ENCODE data around the gene MBP. TPM values are rescaled to one million over a fixed set of nuclear protein-coding genes. Genes with fewer than 3 reads are reported as not detected.
A peak's percentile ranks its signal among the peaks of the same experiment; 100 is the strongest.

MBP gene
- total and polyA plus RNA-seq, 3 experiments from 2014 or later: 59.5 to 196 (median 60.0) TPM

- ChIA-PET POLR2A (no interaction called here), CTCF (interaction anchor here (0.8 to 1.5 kb wide), 2 partner anchors 10 to 12 kb away, joined by 3 to 5 read pairs; no protein-coding TSS in a partner anchor)
- Mint-ChIP-seq H3K4me3 (peak overlapping the region in 2 of 7 donors; percentile 18 to 89), H3K4me1 (peaks cover 31 to 34% (median 31%) of the 10 kb centered on the region in 3 donors), H3K36me3 (peaks cover 0 to 10% (median 0%) of the 10 kb centered on the region in 3 donors), H3K9me3 (no peaks in the 10 kb centered on the region), H3K27ac (peak overlapping the region in 2 of 8 donors; percentile 89 to 93), H3K27me3 (no peaks in the 10 kb centered on the region)
- Histone ChIP-seq H3K4me1 (ENCODE audit: insufficient read depth, low read length) (peaks cover 33% of the 10 kb centered on the region), H3K9me3 (ENCODE audit: low read length) (no peaks in the 10 kb centered on the region), H3K4me3 (ENCODE audit: low read length) (no peak overlapping the region), H3K27ac (ENCODE audit: low read depth, low read length) (no peak overlapping the region), H3K27me3 (ENCODE audit: insufficient read depth, low read length, poor library complexity, severe bottlenecking) (no peaks in the 10 kb centered on the region), H3K36me3 (ENCODE audit: insufficient read depth, low read length) (no peaks in the 10 kb centered on the region)
- DNase-seq: no peak
These were observed 2.9 kb upstream of the MBP start for GRCh38 chr18:77135339-77136075.

- no peak overlapping the region for H3K27ac ChIP-seq (ENCODE audit: low read depth, low read length)
- CTCF ChIA-PET: interaction anchor here (0.7 to 2.2 kb wide), 5 partner anchors 10 to 33 kb away, joined by 3 to 8 read pairs (median 4); no protein-coding TSS in a partner anchor
- H3K4me1 ChIP-seq (ENCODE audit: insufficient read depth, low read length): peaks cover 26% of the 10 kb centered on the region
- H3K36me3 ChIP-seq (ENCODE audit: insufficient read depth, low read length): no peaks in the 10 kb centered on the region
- peaks cover 31 to 34% (median 31%) of the 10 kb centered on the region in 3 donors for H3K4me1 Mint-ChIP-seq
- peaks cover 0 to 16% (median 0%) of the 10 kb centered on the region in 3 donors for H3K36me3 Mint-ChIP-seq
- H3K4me3 Mint-ChIP-seq: peak overlapping the region; percentile 14 to 90 (median 87)
- H3K9me3 Mint-ChIP-seq: no peaks in the 10 kb centered on the region
- peak overlapping the region; percentile 4 to 96 (median 90) for H3K27ac Mint-ChIP-seq
- POLR2A ChIA-PET: interaction anchor here (1.0 to 1.1 kb wide), 2 partner anchors 10 to 30 kb away, joined by 3 to 4 read pairs; no protein-coding TSS in a partner anchor
- no peak overlapping the region for H3K4me3 ChIP-seq (ENCODE audit: low read length)
- H3K27me3 Mint-ChIP-seq: no peaks in the 10 kb centered on the region
- no peak for DNase-seq
- no peaks in the 10 kb centered on the region for H3K9me3 ChIP-seq (ENCODE audit: low read length)
- no peaks in the 10 kb centered on the region for H3K27me3 ChIP-seq (ENCODE audit: insufficient read depth, low read length, poor library complexity, severe bottlenecking)
These were observed 2.0 kb upstream of the MBP start for GRCh38 chr18:77134611-77135010.

GRCh38 chr18:77133835-77134496 lies 1.4 kb upstream of the MBP start:
- no peak for DNase-seq
- no peaks in the 10 kb centered on the region for H3K27me3 ChIP-seq (ENCODE audit: insufficient read depth, low read length, poor library complexity, severe bottlenecking)
- H3K4me3 ChIP-seq (ENCODE audit: low read length): no peak overlapping the region

DNA sequence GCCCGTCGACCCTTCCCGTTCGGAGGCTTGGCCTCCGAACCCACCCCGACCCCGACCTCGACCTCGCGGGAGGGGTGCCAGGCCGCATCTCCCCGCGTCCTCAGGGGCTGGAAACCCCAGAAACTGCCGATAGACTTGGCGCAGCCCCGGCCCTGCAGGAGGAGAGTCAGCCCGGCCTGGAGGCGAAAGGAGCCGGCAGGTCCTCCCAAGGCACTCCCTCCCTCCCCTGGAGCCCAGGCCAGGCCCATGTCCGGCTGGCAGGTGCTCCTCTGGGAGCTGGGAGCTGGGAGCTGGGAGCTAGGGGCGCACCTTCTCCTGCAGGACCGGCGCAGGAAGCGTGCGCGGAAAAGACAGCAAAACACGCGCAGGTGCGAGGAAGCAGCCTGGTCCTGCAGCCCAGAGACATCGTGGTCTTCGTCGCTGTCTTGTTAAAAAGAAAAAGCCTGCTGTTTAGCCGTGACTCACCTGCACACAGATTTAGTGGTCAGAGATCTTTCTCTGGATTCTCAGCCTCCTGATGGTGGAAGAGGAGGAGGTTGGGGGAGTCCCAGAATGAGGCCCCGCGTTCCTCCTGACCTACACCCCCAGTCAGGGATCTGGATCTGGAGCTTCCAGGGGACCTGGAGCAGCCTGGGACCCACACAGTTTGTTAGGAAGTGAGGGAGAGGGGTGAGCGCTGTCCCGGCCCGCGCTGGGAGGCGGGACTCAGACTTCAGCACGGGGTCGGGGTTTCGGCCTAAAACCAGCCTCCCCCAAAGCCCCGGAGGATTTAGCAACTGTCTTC lies 660 bp upstream of the MBP start:
- peak overlapping the region; percentile 72 to 92 (median 89) for H3K4me3 Mint-ChIP-seq
- POLR2A ChIA-PET: interaction anchor here (1.0 to 4.5 kb wide), 7 partner anchors 9 to 82 kb away, joined by 3 to 30 read pairs (median 4); no protein-coding TSS in a partner anchor
- CTCF ChIA-PET: interaction anchor here (0.9 to 3.1 kb wide), 11 partner anchors 9 to 78 kb away, joined by 3 to 19 read pairs (median 4); no protein-coding TSS in a partner anchor
- H3K36me3 Mint-ChIP-seq: peaks cover 0 to 24% (median 4%) of the 10 kb centered on the region in 3 donors
- DNase-seq: no peak
- Histone ChIP-seq H3K27ac (ENCODE audit: low read depth, low read length) (no peak overlapping the region), H3K27me3 (ENCODE audit: insufficient read depth, low read length, poor library complexity, severe bottlenecking) (no peaks in the 10 kb centered on the region), H3K4me3 (ENCODE audit: low read length) (no peak overlapping the region), H3K9me3 (ENCODE audit: low read length) (no peaks in the 10 kb centered on the region), H3K4me1 (ENCODE audit: insufficient read depth, low read length) (peaks cover 37% of the 10 kb centered on the region), H3K36me3 (ENCODE audit: insufficient read depth, low read length) (no peaks in the 10 kb centered on the region)
- H3K27me3 Mint-ChIP-seq: no peaks in the 10 kb centered on the region
- H3K4me1 Mint-ChIP-seq: peaks cover 42 to 45% (median 43%) of the 10 kb centered on the region in 3 donors
- peak overlapping the region in 7 of 8 donors; percentile 72 to 96 (median 90) for H3K27ac Mint-ChIP-seq
- no peaks in the 10 kb centered on the region for H3K9me3 Mint-ChIP-seq

More at GRCh38 chr18:77133835-77134496, 1.4 kb upstream of the MBP start:
- Mint-ChIP-seq H3K36me3 (peaks cover 0 to 22% (median 2%) of the 10 kb centered on the region in 3 donors), H3K4me3 (peak overlapping the region; percentile 72 to 92 (median 89)), H3K27ac (peak overlapping the region; percentile 71 to 96 (median 90)), H3K4me1 (peaks cover 35 to 38% (median 36%) of the 10 kb centered on the region in 3 donors), H3K27me3 (no peaks in the 10 kb centered on the region), H3K9me3 (no peaks in the 10 kb centered on the region)
- peaks cover 29% of the 10 kb centered on the region for H3K4me1 ChIP-seq (ENCODE audit: insufficient read depth, low read length)
- ChIA-PET CTCF (interaction anchor here (0.7 to 2.2 kb wide), 6 partner anchors 9 to 77 kb away, joined by 3 to 8 read pairs (median 4); no protein-coding TSS in a partner anchor), POLR2A (interaction anchor here (1.0 to 1.1 kb wide), 3 partner anchors 9 to 81 kb away, joined by 3 to 4 read pairs (median 3); no protein-coding TSS in a partner anchor)
- no peaks in the 10 kb centered on the region for H3K36me3 ChIP-seq (ENCODE audit: insufficient read depth, low read length)
- H3K9me3 ChIP-seq (ENCODE audit: low read length): no peaks in the 10 kb centered on the region
- H3K27ac ChIP-seq (ENCODE audit: low read depth, low read length): no peak overlapping the region

DNA sequence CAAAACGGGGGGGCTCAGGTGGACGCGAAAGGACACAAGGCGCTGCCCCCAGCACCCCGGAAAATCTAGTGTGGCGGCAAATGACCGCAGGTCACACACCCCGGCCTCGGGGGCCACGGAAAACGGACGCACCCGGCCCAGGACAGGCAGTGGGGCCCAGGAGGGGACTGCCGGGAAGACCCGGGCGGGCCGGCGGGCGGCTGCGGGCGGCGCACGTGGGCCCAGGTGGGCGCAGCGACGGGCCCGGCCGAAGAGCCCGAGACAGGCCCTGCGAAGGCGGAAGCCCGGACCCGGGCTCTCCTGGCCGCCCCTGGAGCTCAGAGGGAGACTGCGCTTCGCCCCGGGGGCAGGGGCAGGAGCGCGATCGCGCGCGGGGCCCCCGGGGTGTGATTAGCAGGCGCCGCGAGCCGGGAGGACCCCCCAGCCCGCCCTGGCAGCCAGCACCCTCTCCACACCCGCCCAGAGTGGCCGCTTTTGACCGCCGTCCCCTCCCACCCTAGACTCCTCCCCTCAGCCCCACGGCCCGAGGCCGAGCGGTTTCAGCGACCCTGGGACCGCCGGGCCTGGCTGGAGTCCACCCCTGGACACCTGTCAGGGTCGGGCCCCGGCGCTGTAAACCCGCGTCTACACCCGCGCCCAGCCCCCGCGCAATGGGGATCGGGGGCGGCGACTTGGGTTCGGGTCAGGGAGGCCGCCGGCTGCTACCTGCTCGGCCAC lies 773 bp downstream of the MBP start:
- Mint-ChIP-seq H3K36me3 (peaks cover 0 to 33% (median 6%) of the 10 kb centered on the region in 3 donors), H3K4me1 (peaks cover 56 to 60% (median 57%) of the 10 kb centered on the region in 3 donors), H3K27me3 (no peaks in the 10 kb centered on the region), H3K9me3 (no peaks in the 10 kb centered on the region), H3K4me3 (peak overlapping the region; percentile 97 to 100 (median 98)), H3K27ac (peak overlapping the region; percentile 82 to 98 (median 96))
- Histone ChIP-seq H3K4me1 (ENCODE audit: insufficient read depth, low read length) (peaks cover 51% of the 10 kb centered on the region), H3K27me3 (ENCODE audit: insufficient read depth, low read length, poor library complexity, severe bottlenecking) (no peaks in the 10 kb centered on the region), H3K9me3 (ENCODE audit: low read length) (no peaks in the 10 kb centered on the region), H3K36me3 (ENCODE audit: insufficient read depth, low read length) (no peaks in the 10 kb centered on the region), H3K4me3 (ENCODE audit: low read length) (peak overlapping the region; percentile 75), H3K27ac (ENCODE audit: low read depth, low read length) (peak overlapping the region; percentile 71)
- POLR2A ChIA-PET: interaction anchor here (0.6 to 4.5 kb wide), 13 partner anchors 9 to 78 kb away, joined by 3 to 30 read pairs (median 4); no protein-coding TSS in a partner anchor
- CTCF ChIA-PET: interaction anchor here (1.0 to 3.4 kb wide), 15 partner anchors 9 to 132 kb away, joined by 3 to 19 read pairs (median 3); no protein-coding TSS in a partner anchor
- DNase-seq: peak in 3 of 5 donors; percentile 32 to 58 (median 33)

- peak overlapping the region; percentile 71 for H3K27ac ChIP-seq (ENCODE audit: low read depth, low read length)
These were observed 1.4 kb downstream of the MBP start for GRCh38 chr18:77131100-77131651.

More at GRCh38 chr18:77131100-77131651, 1.4 kb downstream of the MBP start:
- Histone ChIP-seq H3K36me3 (ENCODE audit: insufficient read depth, low read length) (no peaks in the 10 kb centered on the region), H3K4me3 (ENCODE audit: low read length) (peak overlapping the region; percentile 75), H3K27me3 (ENCODE audit: insufficient read depth, low read length, poor library complexity, severe bottlenecking) (no peaks in the 10 kb centered on the region), H3K9me3 (ENCODE audit: low read length) (no peaks in the 10 kb centered on the region), H3K4me1 (ENCODE audit: insufficient read depth, low read length) (peaks cover 57% of the 10 kb centered on the region)
- peak in 1 of 5 donors; percentile 59 for DNase-seq
- Mint-ChIP-seq H3K4me3 (peak overlapping the region; percentile 97 to 100 (median 98)), H3K4me1 (peaks cover 63 to 66% (median 63%) of the 10 kb centered on the region in 3 donors), H3K9me3 (no peaks in the 10 kb centered on the region), H3K27ac (peak overlapping the region; percentile 82 to 98 (median 96)), H3K36me3 (peaks cover 0 to 36% (median 7%) of the 10 kb centered on the region in 3 donors), H3K27me3 (peaks cover 0 to 3% of the 10 kb centered on the region in 2 donors)
- CTCF ChIA-PET: interaction anchor here (1.0 to 3.4 kb wide), 11 partner anchors 9 to 131 kb away, joined by 3 to 19 read pairs (median 5); no protein-coding TSS in a partner anchor
- POLR2A ChIA-PET: interaction anchor here (0.7 to 4.5 kb wide), 13 partner anchors 9 to 69 kb away, joined by 3 to 30 read pairs (median 4); no protein-coding TSS in a partner anchor

All from CD8-positive, alpha-beta memory T cell (primary cell).